GM18868 (cell line): Measurements from ENCODE around the gene UBE2D3.
A peak's percentile ranks its signal among the peaks of the same experiment; 100 is the strongest.

ENCODE experiments used
- ATAC-seq: cut with Tn5 transposase; IDR thresholded peaks from one replicate; pipeline ENCODE4 v1.9.1; 2021; ENCODE audit warnings: mild to moderate bottlenecking, moderate library complexity; ENCODE audit not compliant: unreplicated experiment

The UBE2D3 gene

DNA sequence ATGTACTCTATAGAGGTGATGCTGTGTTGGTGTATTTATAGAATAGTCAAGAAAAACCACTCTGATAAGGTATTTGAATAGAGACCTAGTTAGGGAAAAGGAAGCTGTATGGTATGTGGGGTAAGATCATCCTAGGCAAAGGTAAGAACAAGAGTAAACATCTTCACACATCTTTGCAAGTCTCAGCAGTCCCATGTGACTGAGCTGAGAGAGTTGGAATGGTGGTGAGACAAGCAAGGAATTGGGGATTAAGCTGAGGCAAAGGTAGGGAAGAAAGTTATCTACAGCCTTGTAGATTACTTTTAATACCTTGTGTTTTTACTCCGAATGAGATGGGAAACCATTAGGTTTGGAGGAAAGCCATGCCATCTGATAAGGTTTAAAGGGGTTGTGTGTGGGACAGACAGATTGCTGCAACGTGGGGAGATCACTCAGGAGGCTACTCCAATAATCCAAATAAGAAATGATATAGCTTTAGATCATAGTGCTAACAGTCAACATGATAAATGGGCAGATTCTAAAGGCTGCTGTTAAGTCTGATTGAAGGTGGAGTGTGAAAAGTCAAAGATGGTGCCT is 34.9 kb downstream of the UBE2D3 start:
- no peak for ATAC-seq

- ATAC-seq, result no peak
These were observed 36.0 kb downstream of the UBE2D3 start for GRCh38 chr4:102791318-102791835.

- no peak for ATAC-seq
These were observed 38.0 kb downstream of the UBE2D3 start for GRCh38 chr4:102789317-102789717.

GRCh38 chr4:102787944-102788343 is 39.4 kb downstream of the UBE2D3 start:
- no peak for ATAC-seq

DNA sequence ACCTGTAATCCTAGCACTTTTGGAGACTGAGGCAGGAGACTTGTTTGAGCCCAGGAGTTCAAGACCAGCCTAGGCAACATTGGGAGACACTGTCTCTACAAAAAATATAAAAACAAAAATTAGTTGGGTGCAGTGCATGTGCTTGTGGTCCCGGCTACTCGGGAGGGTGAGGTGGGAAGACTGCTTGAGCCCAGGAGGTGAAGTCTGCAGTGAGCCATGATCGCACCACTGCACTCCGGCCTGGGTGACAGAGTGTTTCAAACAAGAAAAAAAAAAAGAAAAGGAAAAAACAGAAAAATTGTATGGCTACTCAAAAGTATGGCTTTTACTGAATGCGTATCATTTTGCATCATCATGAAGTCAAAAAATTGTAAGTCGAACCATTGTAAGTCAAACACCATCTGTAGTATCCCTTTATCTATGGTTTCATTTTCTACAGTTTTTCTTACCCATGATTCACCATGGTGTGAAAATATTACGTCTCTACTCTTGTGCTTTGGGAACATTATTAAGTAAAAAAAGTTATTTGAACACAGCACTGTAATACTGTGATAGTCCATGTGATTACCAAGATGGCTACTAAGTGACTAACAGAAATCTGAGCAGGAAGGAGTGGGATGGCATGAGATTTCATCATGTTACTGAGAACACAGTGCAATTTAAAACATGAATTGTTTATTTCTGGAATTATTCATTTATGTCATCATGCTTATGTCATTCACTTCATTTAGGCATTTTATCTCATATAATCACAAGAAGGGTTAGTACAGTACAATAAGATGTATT is 40.1 kb downstream of the UBE2D3 start:
- no peak for ATAC-seq

GRCh38 chr4:102786279-102786678 is 41.1 kb downstream of the UBE2D3 start:
- ATAC-seq, result no peak

DNA sequence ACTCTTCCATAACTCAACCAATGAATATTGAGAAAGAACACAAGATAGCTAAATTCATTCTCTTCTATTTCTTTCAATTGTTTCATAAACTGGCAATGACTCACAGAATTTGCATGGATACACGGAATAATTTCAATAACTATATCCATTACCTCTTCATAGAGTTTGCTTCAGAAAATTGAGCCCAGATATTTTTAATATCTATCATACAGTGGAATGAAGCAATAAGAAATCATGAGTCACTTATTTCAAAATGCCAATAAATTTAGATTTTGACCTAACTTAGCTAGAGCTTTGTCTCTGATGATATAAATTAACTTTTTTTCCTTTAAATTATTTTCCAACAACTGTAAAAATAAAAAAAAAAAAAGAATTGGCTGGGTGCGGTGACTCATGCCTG is 44.3 kb downstream of the UBE2D3 start:
- ATAC-seq, result no peak

- ATAC-seq, result no peak
These were observed 45.8 kb downstream of the UBE2D3 start for GRCh38 chr4:102781570-102781969.

DNA sequence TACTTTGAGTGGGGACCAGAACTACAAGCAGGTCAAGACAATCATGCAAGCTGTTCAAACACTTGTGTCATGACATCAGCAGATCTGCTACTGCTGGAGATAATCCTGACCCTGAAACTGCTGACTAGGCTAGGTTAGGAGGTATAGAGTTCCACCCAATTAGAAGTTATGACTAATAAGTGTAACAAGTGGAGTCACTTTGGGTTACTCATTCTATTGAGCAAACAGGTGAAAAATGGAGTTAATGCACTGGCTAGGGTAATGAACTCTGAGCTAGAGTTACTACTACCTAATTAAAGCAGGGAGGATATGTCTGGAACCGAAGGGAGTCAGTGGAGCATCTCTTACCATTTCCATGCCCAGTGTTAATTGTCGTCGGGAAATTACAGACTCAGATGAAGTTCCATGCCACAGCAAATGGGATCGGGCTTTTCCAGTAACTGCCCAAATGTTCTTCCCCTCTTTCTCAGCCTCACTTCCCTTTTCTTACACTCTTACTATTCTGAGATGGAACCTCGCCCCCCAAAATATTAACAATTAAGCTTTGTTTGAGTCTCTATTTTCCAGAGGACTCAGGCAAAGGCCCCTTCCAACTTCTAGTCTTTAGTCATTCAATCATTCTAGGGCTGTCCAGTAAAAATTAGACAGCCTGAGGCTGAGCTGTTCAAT is 46.7 kb downstream of the UBE2D3 start:
- peak; percentile 92 for ATAC-seq

DNA sequence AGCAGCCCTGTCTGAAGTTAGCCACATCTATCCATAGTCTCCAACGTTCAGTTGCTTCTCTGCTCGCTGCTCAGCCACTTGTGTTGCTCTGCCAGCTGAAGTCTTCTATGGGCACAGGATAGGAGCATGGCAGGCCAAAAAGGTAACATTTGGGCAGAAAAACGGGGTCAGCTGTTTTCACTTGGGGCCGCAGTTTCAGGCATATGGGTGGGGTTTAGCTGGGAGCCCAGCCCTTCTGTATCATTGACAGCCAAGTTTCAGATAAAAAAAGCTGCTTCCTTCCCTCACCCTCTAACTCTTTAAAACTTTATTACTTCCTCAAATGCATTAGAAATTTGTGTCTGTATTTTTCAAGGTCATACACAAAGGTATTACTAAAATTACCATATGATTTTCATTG is 48.1 kb downstream of the UBE2D3 start:
- no peak for ATAC-seq

DNA sequence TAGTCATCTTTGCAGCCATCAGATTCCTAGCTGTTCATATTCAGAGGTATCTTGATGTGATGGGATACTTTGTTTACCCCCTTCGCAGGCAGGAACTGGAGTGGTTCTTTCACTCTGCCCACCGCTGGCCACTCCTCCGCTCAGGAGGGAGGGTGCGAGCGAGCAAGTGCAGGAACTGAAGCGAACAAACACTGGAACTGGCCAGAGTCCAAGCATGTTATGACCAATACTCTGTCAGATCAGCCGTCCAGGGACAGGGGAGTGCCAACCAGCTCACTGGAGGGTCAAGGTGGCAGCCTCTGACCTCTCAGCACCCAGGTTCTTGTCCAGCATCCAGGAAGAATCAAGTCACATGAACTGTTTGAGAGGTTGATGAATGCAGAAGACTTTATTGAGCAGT is 48.6 kb downstream of the UBE2D3 start:
- ATAC-seq, result no peak

DNA sequence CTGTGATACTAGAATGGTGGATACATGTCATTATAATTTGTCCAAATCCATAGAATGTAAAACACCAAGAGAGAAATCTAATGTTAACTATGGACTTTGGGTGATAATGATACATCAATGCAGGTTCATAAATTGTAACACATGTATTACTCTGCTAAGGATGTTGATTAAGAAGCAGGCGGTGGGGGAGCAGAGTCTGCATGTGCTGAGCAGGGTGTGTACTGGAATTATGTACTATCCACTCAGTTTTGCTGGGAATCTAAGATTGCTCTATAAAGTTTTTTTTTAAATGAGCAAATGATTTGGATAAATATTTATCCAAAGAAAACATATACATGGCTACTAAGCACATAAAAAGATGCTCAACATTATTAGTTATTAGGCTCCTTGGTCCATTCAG is 51.5 kb downstream of the UBE2D3 start:
- no peak for ATAC-seq

DNA sequence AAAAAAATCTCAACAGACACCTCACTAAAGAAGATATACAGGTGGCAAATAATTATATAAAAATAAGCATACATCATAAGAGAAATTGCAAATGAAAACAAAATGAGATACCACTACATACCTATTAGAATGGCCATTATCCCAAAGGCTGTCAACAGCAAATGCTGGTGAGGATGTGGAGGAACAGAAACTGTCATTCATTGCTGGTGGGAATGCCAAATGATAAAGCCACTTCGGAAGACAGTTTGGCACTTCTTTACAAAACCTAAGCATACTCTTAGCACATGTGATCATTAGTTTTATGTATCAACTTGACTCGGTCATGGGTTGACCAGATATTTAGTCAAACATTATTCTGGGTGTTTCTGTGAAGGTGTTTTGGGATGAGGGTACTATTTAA is 53.1 kb downstream of the UBE2D3 start:
- no peak for ATAC-seq

DNA sequence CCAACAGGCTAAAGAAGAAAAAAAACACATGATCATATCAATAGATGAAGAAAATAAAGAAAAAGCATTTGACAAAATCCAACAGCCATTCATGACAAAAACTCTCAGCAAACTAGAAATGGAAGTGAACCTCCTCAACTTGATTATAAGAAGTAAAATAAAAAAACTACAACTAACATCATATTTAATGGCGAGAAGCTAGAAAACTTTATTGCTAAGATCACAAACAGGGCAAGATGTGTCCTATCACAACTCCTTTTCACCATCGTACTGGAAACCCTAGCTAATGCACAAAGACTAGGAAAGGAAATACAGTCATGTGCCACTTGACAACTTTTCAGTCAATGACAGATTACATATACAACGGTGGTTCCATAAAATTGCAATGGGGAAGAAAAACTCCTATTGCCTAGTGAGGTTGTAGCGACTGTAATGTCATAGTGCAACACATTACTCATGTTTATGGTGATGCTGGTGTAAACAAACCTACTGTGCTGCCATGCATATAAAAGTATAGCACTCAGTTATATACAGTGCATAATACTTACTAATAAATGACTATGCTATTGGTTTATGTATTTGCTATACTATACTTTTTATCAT is 54.5 kb downstream of the UBE2D3 start:
- ATAC-seq, result no peak

DNA sequence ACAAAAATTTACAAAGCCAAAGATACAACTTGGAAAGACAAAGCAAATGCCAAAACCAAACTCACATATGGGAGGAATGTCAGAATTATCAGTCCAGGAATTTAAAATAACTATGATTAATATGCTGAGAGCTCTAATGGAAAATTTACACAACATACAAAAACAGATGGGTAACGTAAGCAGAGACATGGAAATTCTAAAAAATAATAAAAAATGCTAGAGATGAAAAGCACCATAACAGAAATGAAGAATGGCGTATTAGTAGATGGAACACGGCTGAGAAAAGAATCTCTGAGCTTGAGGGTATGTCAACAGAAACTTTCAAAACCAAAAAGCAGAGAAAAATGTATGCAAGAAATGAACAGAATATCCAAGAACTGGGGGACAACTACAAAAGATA is 62.5 kb downstream of the UBE2D3 start:
- no peak for ATAC-seq

DNA sequence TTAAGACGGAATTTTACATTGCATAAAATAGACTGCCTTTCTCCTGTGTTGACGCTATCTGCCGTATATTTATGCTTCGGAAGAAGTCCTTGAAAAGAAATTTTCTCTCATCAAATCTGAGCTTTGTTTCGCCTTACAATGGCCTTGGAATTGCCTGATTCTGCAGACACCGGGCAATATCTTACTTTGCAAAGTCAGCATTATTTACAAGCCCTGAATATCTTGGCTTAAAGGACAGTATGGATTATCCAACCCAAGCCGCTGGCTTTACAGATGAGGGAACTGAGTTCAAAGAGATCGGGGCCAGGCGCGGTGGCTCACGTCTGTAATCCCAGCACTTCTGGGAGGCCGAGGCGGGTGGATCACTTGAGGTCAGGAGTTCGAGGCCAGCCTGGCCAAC is 65.4 kb downstream of the UBE2D3 start:
- ATAC-seq, result no peak

DNA sequence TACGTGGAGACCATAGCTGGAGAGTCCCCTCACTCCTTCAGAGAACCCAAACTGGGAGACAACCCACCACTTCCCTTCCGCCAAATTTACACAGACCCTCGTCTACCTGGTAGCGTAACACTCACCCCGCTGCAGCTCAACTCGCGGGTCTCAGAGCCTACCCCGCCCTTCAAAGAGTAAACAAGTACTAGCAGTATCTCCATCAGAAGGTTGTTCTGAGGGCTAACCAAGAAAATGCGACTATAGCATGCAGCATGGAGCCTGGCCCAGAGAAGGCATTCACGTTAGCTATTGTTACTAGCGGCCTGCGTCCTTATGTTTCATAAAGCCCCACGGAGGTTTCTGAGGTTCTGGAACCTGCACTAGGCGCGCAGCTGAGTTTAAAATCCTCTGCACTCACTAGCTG is 66.1 kb downstream of the UBE2D3 start:
- ATAC-seq, result peak; percentile 10

- peak; percentile 86 for ATAC-seq
These were observed 66.6 kb downstream of the UBE2D3 start, which contains the start of gene MANBA for GRCh38 chr4:102760645-102761295. Gene MANBA (minus strand): TSS chr4:102760968. CDS start chr4:102760894, 74 bp downstream.

DNA sequence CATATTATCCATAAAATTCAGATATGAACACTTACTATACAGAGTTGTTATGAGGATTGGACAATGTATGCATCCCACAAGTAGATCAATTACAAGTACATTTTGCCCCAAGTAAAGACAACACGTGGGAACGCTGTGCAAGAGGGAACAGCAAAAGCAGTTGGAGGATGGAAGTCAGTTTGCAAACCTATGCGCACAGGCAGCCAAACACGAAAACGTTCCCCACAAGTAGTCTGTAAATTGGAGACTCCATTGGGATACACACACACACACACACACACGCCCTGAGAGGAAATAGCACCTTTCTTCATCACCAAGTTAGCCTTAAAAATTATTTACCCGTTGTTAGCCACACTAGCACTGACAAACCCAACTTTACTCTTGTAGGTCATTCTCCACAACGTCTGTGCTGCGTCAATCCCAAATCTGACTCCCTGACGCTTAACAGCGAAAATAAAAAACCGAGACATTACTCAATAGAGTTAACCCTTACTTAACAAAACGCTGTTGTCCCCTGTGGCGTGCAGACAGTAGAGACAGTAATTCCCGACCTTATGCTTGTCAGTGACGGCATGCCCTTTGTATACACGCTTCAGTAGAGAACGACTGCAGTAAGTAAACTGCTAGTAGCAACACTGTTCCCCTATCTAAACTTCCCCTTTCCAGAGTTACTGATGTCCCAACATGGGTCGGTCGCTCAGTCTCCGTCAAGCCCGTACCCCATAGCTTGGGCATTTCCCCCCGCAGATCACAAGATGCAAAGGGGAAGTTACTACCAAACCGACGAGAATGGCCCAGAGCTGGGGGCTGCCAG is 67.3 kb downstream of the UBE2D3 start:
- ATAC-seq, result peak; percentile 75
